Measurements from ENCODE around the gene EIF2B2.

The EIF2B2 gene

GRCh38 chr14:74978416-74978947 lies 24.2 kb upstream of the EIF2B2 start:
- H3K9me3 Mint-ChIP-seq: no peaks in the 10 kb centered on the region
- peaks cover 10% of the 10 kb centered on the region for H3K4me1 Mint-ChIP-seq (ENCODE audit: low read depth)
- H3K4me3 Mint-ChIP-seq: no peak overlapping the region
- H3K27ac Mint-ChIP-seq: no peak overlapping the region
- H3K36me3 Mint-ChIP-seq (ENCODE audit: low read depth): no peaks in the 10 kb centered on the region
- intact Hi-C loops (cut with micrococcal nuclease): no loop called here
- H3K27me3 Mint-ChIP-seq: no peaks in the 10 kb centered on the region

DNA sequence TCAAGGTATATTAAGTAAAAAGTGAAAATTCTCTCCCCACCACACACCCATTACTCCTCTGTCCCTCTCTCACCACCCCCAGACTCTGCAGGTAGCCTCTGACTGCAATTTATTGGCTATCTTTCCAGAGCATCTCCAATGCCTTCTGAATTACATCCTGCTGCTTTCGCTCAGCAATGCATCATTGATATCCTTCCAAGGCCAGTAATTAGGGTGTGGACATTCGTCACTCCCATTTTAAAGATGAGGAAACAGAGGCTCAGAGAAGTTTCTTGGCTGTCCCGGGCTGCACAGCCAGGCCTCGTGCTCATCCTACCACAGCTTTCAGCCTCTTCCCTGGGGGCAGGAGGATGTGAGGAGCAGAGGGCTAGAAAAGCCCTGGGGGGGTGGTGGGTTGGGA lies 23.7 kb upstream of the EIF2B2 start:
- Mint-ChIP-seq H3K4me1 (ENCODE audit: low read depth) (peaks cover 4% of the 10 kb centered on the region), H3K9me3 (no peaks in the 10 kb centered on the region), H3K36me3 (ENCODE audit: low read depth) (no peaks in the 10 kb centered on the region), H3K4me3 (no peak overlapping the region), H3K27me3 (no peaks in the 10 kb centered on the region), H3K27ac (no peak overlapping the region)
- intact Hi-C loops (cut with micrococcal nuclease): no loop called here

DNA sequence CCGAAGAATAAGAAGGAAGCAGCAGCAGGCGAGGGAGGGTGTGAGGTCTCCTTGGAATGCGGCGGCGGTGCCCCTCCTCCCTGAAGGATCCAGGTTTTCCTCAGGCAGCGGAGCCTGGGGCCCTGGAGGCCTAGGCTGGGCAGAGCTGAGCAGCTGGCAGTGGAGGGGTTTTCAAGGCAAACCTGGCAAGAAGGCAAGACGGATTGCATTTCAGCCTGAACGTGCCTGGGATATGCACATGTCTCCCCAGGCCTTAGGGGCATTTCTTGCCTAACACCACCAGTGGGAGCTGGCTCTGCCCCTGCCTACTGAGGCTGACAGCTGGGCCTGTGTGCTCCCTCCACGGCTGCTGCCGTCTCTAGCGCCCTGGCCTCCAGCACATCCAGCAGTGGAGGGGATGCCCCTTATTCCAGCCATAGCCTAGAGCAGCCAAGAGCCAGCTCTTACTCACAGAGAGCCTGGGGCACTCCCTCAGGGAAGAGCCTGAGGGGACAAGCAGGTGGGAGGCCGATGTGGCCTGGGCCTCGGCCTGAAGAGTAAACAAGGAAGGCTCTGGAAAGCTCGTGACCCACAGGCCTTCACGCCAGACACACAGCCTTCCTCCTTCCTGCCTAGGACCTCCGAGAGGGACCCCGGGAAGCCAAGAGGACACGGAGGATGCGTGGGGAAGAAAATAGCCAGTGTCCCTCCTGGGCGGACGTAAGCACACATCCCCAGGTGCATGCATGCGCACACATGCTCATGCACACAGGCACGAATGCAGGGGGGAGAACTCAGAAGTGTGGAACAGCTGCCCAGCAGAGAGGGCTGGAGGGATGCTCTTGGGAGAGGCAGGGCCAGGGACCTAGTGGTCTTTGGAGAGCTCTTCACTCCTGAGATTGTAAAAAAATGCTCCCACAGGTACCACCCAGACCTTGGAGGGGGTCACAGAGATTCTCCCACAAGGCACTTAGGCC lies 23.0 kb upstream of the EIF2B2 start:
- Mint-ChIP-seq H3K27ac (no peak overlapping the region), H3K9me3 (no peaks in the 10 kb centered on the region), H3K4me3 (no peak overlapping the region), H3K27me3 (no peaks in the 10 kb centered on the region), H3K36me3 (ENCODE audit: low read depth) (no peaks in the 10 kb centered on the region), H3K4me1 (ENCODE audit: low read depth) (no peaks in the 10 kb centered on the region)
- intact Hi-C loops (cut with micrococcal nuclease): no loop called here

DNA sequence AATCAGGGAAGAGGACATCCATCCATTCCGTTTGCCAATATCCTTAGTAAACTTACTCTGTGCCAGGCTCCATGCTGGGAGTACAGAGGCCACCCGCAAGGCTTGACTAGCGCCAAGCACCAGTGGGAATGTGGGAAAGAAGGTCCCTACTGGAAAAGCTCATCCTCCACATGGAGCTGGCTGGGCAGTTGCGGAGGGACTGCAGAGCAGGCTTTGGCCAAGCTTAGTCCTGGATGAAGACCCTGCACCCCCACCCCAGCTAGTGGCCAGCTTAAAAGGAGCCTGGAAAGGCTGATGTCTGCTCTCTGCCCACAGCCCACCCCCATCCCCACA lies 22.4 kb upstream of the EIF2B2 start:
- Mint-ChIP-seq H3K36me3 (ENCODE audit: low read depth) (no peaks in the 10 kb centered on the region), H3K9me3 (no peaks in the 10 kb centered on the region), H3K27ac (no peak overlapping the region), H3K4me1 (ENCODE audit: low read depth) (no peaks in the 10 kb centered on the region), H3K4me3 (no peak overlapping the region), H3K27me3 (no peaks in the 10 kb centered on the region)
- intact Hi-C loops (cut with micrococcal nuclease): no loop called here

DNA sequence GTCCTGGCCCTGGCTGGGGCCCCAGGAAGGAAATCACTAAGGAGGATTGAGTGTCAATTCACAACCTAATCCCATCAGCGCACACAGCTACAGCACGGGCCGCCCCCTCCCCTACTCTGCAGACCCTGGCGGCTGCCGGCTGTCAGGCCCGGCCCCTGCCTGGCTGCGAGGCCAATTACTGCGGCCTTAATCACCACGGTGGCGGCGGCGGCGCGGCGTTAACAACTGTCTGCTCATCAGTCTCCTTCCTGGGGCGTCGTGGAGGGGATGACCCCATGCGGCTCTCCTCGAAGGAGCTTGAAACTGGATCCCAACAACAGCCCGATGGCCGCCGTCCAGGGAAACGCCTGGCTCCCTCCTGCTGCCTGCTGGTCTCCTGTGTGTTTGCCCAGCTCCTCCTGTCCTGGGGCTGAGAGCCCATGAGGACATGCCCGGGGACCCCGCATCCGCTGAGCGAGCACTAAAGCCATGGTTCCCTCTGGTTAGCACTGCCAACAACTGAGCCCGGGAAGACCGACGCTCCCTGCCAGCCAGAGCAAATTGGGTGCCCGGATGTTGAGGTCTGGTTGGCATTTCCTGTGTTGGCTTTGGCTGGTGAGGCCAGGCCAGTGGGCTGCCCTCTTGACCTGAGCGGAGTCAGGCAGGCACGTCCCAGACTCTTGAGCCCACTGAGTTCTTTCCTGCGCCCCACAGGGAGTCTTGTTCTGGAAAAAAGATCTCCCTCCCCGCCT lies 21.8 kb upstream of the EIF2B2 start:
- intact Hi-C loops (cut with micrococcal nuclease): no loop called here
- Mint-ChIP-seq H3K9me3 (no peaks in the 10 kb centered on the region), H3K4me3 (no peak overlapping the region), H3K27ac (no peak overlapping the region), H3K27me3 (no peaks in the 10 kb centered on the region), H3K4me1 (ENCODE audit: low read depth) (no peaks in the 10 kb centered on the region), H3K36me3 (ENCODE audit: low read depth) (no peaks in the 10 kb centered on the region)

- H3K27me3 Mint-ChIP-seq: no peaks in the 10 kb centered on the region
- intact Hi-C loops (cut with micrococcal nuclease): no loop called here
- no peak overlapping the region for H3K27ac Mint-ChIP-seq
- H3K4me3 Mint-ChIP-seq: no peak overlapping the region
- H3K36me3 Mint-ChIP-seq (ENCODE audit: low read depth): no peaks in the 10 kb centered on the region
- no peaks in the 10 kb centered on the region for H3K4me1 Mint-ChIP-seq (ENCODE audit: low read depth)
- no peaks in the 10 kb centered on the region for H3K9me3 Mint-ChIP-seq
These were observed 21.3 kb upstream of the EIF2B2 start for GRCh38 chr14:74981462-74981782.

- no peaks in the 10 kb centered on the region for H3K4me1 Mint-ChIP-seq (ENCODE audit: low read depth)
- H3K4me3 Mint-ChIP-seq: no peak overlapping the region
- no peaks in the 10 kb centered on the region for H3K36me3 Mint-ChIP-seq (ENCODE audit: low read depth)
- no peaks in the 10 kb centered on the region for H3K9me3 Mint-ChIP-seq
- no peak overlapping the region for H3K27ac Mint-ChIP-seq
- no peaks in the 10 kb centered on the region for H3K27me3 Mint-ChIP-seq
- intact Hi-C loops (cut with micrococcal nuclease): no loop called here
These were observed 20.9 kb upstream of the EIF2B2 start for GRCh38 chr14:74981833-74982232.

GRCh38 chr14:74982661-74983060 lies 20.1 kb upstream of the EIF2B2 start:
- Mint-ChIP-seq H3K9me3 (no peaks in the 10 kb centered on the region), H3K4me3 (no peak overlapping the region), H3K27me3 (no peaks in the 10 kb centered on the region), H3K27ac (no peak overlapping the region), H3K4me1 (ENCODE audit: low read depth) (no peaks in the 10 kb centered on the region), H3K36me3 (ENCODE audit: low read depth) (no peaks in the 10 kb centered on the region)
- intact Hi-C loops (cut with micrococcal nuclease): no loop called here

- Mint-ChIP-seq H3K27ac (no peak overlapping the region), H3K4me1 (ENCODE audit: low read depth) (peaks cover 4% of the 10 kb centered on the region), H3K36me3 (ENCODE audit: low read depth) (no peaks in the 10 kb centered on the region), H3K27me3 (no peaks in the 10 kb centered on the region), H3K4me3 (no peak overlapping the region), H3K9me3 (no peaks in the 10 kb centered on the region)
- intact Hi-C loops (cut with micrococcal nuclease): no loop called here
These were observed 19.4 kb upstream of the EIF2B2 start for GRCh38 chr14:74983343-74983742.

DNA sequence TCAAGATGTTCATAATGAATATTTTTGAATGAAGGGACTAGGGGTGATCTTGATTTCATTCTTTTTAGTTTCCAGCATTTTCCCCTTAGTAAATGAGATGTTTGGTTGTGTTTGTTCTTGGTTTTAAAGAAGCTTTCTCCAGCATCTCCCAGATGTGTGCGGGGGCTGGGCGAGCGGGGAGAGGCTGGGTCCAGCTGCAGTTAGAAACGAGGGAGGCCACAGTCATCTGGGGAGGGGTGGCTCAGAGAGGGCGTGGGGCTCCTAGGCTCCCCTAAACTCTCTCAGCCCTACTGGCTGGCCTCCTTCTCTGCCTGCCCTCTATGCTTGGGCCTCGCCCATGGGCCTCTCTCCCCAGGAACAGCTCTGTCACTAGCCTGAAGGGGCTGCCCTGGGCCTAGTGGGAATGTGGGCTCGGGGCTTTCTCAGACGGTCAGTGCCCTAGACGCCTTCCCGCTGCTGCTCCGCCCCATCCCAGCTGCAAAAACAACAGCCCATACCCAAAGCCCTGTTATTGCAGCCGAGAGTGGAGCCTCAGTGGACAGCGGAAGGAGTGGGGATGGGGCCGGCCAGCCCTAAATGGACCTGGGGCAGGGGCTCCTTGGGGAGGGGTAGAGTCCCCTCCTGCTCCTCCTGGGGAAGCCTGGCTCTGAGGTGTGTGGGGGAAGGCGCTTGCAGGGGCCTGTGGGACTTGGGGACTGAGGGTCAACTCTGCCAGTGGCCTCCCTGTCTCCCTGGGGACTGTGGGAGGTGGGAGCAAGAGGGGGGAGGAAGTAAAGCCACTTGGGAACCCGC lies 18.3 kb upstream of the EIF2B2 start:
- Mint-ChIP-seq H3K4me1 (ENCODE audit: low read depth) (peaks cover 4% of the 10 kb centered on the region), H3K4me3 (no peak overlapping the region), H3K36me3 (ENCODE audit: low read depth) (no peaks in the 10 kb centered on the region), H3K9me3 (no peaks in the 10 kb centered on the region), H3K27ac (no peak overlapping the region), H3K27me3 (no peaks in the 10 kb centered on the region)
- intact Hi-C loops (cut with micrococcal nuclease): no loop called here

- intact Hi-C loops (cut with micrococcal nuclease): no loop called here
- no peaks in the 10 kb centered on the region for H3K9me3 Mint-ChIP-seq
- no peaks in the 10 kb centered on the region for H3K36me3 Mint-ChIP-seq (ENCODE audit: low read depth)
- H3K4me3 Mint-ChIP-seq: no peak overlapping the region
- H3K27me3 Mint-ChIP-seq: no peaks in the 10 kb centered on the region
- H3K4me1 Mint-ChIP-seq (ENCODE audit: low read depth): peaks cover 4% of the 10 kb centered on the region
- H3K27ac Mint-ChIP-seq: no peak overlapping the region
These were observed 17.8 kb upstream of the EIF2B2 start for GRCh38 chr14:74985028-74985310.

DNA sequence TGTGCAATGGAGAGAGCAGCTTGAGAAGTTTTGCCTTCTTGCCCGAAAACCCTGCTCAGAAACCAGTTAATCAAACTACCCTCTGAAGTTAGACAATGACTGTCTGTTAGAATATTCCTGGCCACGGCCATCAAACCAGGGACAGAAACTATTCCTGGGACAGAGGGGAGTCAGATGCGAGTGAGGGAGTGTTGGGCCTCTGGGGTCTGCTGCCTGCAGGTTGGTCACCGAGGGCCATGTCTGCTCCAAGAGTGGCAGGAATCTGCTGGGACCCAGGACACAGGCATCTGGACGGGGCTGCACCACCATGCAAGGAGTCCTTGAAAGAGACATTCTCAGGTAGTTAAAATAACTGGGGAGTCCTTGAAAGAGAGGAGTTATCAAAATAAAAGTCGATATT lies 16.9 kb upstream of the EIF2B2 start:
- Mint-ChIP-seq H3K4me1 (ENCODE audit: low read depth) (peaks cover 4% of the 10 kb centered on the region), H3K36me3 (ENCODE audit: low read depth) (no peaks in the 10 kb centered on the region), H3K4me3 (no peak overlapping the region), H3K9me3 (no peaks in the 10 kb centered on the region), H3K27me3 (no peaks in the 10 kb centered on the region), H3K27ac (no peak overlapping the region)
- intact Hi-C loops (cut with micrococcal nuclease): no loop called here

- Mint-ChIP-seq H3K4me1 (ENCODE audit: low read depth) (peaks cover 4% of the 10 kb centered on the region), H3K9me3 (no peaks in the 10 kb centered on the region), H3K4me3 (no peak overlapping the region), H3K36me3 (ENCODE audit: low read depth) (no peaks in the 10 kb centered on the region), H3K27ac (no peak overlapping the region), H3K27me3 (no peaks in the 10 kb centered on the region)
- intact Hi-C loops (cut with micrococcal nuclease): no loop called here
These were observed 14.6 kb upstream of the EIF2B2 start for GRCh38 chr14:74988131-74988530.

DNA sequence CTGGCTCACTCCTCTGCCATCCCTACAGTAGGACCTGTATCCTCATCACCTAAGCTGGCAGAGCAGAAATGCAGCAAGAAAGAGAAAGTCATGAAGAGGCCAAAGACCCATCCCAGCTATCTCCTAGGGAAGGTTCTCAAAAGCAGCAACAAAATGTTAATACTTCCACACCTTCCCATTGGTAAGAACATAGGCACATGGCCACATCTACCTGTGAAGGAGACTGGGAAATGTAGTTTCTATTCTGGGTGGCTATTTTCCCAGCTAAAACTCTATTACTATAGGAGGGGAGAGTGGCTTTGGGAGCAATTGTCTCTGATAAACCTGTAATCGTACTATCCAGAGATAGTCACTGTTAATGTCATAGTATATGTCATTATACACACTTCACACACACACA lies 13.7 kb upstream of the EIF2B2 start:
- intact Hi-C loops (cut with micrococcal nuclease): no loop called here
- Mint-ChIP-seq H3K4me1 (ENCODE audit: low read depth) (peaks cover 4% of the 10 kb centered on the region), H3K4me3 (no peak overlapping the region), H3K27ac (no peak overlapping the region), H3K36me3 (ENCODE audit: low read depth) (no peaks in the 10 kb centered on the region), H3K27me3 (no peaks in the 10 kb centered on the region), H3K9me3 (no peaks in the 10 kb centered on the region)

Data from dendritic cell treated with granulocyte-macrophage colony-stimulating factor and Interleukin-4, amounts not matched to agents 40 ng/mL and 50 ng/mL, for 4 days (primary cell).